NT2/D1 (cell line): Measurements from ENCODE around the gene AFF1.

Source experiments
- DNase-seq: peaks from one replicate; pipeline ENCODE4 v3.0.0-alpha.2; 2011; ENCODE audit warnings: low read depth, low spot score
- H3K27me3 ChIP-seq: 2 replicates; pipeline ENCODE4 v1.6.0; 2011; ENCODE audit warnings: mild to moderate bottlenecking; ENCODE audit not compliant: insufficient read length, insufficient read depth
- H3K36me3 ChIP-seq: 2 replicates; pipeline ENCODE4 v1.6.1; 2011; ENCODE audit warnings: mild to moderate bottlenecking, low read length, mixed read lengths; ENCODE audit not compliant: insufficient read depth, insufficient read length
- H3K4me1 ChIP-seq: 2 replicates; pipeline ENCODE4 v1.5.1; 2011; ENCODE audit not compliant: insufficient read depth, insufficient read length
- H3K4me3 ChIP-seq: 2 replicates; pipeline ENCODE4 v1.5.1; 2011; ENCODE audit warnings: low read depth; ENCODE audit not compliant: insufficient read length
- H3K9ac ChIP-seq: 2 replicates; pipeline ENCODE4 v1.6.0; 2011; ENCODE audit warnings: low read depth; ENCODE audit not compliant: insufficient read length
- H3K9me3 ChIP-seq: 2 replicates; pipeline ENCODE4 v1.5.1; 2011; ENCODE audit warnings: mild to moderate bottlenecking, low read length; ENCODE audit not compliant: insufficient read depth
- SUZ12 ChIP-seq: IDR thresholded peaks from 2 replicates; pipeline ENCODE4 v1.6.1; 2011; ENCODE audit not compliant: insufficient read length, insufficient read depth; ENCODE audit errors: extremely low read depth
- YY1 ChIP-seq: IDR thresholded peaks from 2 replicates; pipeline ENCODE4 v1.6.1; 2011; ENCODE audit not compliant: insufficient read length, insufficient read depth
- ZNF274 ChIP-seq: IDR thresholded peaks from 2 replicates; pipeline ENCODE4 v1.6.1; 2011; ENCODE audit warnings: mild to moderate bottlenecking, low read depth, low read length

AFF1 gene

DNA sequence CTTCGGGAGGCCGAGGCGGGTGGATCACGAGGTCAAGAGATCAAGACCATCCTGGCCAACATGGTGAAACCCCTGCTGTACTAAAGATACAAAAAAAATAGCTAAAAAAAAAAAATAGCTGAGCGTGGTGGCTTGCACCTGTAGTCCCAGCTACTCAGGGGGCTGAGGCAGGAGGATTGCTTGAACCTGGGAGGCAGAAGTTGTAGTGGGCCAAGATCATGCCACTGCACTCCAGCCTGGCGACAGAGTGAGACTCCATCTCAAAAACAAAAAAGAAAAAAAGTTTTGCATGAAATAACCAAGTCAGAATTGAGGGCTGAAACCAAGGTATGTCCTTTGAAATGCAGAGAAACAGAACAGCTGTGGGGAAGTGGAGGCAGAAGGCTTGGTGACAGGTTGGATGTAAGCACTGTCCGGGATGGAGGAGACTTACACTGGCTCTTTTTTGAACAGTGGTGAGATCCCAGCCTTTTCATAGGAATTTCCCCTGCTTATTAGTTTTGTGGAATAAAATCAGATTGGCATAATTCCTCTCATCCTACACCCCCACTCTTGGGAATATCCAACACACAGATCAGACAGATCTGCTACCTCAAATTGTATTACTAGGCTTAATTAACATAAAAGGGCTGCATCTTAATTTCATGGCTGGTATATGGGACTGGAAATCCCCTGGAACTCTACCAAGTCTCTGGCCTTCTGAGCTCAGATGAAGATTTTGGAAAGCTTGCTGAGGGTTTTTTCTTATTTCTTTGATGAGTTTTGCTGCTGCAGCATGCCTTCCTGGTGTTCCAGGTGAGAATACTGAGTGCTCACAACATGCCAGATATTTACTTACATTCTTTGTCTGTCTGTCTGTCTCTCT lies 23.8 kb upstream of the AFF1 start:
- H3K36me3 ChIP-seq, result no peaks in the 10 kb centered on the region
- H3K9me3 ChIP-seq, result no peaks in the 10 kb centered on the region
- no peaks in the 10 kb centered on the region for H3K4me1 ChIP-seq
- H3K9ac ChIP-seq, result no peak overlapping the region
- H3K27me3 ChIP-seq, result no peaks in the 10 kb centered on the region
- H3K4me3 ChIP-seq, result no peak overlapping the region
- DNase-seq, result no peak
- no peak for TF ChIP-seq YY1
- TF ChIP-seq SUZ12, result no peak

GRCh38 chr4:86916392-86916791 lies 18.4 kb upstream of the AFF1 start:
- no peak for DNase-seq
- Histone ChIP-seq H3K9ac (no peak overlapping the region), H3K27me3 (no peaks in the 10 kb centered on the region), H3K4me1 (no peaks in the 10 kb centered on the region), H3K9me3 (no peaks in the 10 kb centered on the region), H3K36me3 (no peaks in the 10 kb centered on the region), H3K4me3 (no peak overlapping the region)
- TF ChIP-seq YY1 (no peak), ZNF274 (no peak), SUZ12 (no peak)

GRCh38 chr4:86917212-86918039 lies 17.4 kb upstream of the AFF1 start:
- Histone ChIP-seq H3K4me3 (no peak overlapping the region), H3K4me1 (no peaks in the 10 kb centered on the region), H3K27me3 (no peaks in the 10 kb centered on the region), H3K9ac (no peak overlapping the region), H3K36me3 (no peaks in the 10 kb centered on the region), H3K9me3 (no peaks in the 10 kb centered on the region)
- no peak for DNase-seq
- TF ChIP-seq ZNF274, result no peak
- TF ChIP-seq SUZ12, result no peak
- no peak for TF ChIP-seq YY1

GRCh38 chr4:86918539-86919072 lies 16.2 kb upstream of the AFF1 start:
- Histone ChIP-seq H3K9me3 (no peaks in the 10 kb centered on the region), H3K4me3 (no peak overlapping the region), H3K36me3 (no peaks in the 10 kb centered on the region), H3K9ac (no peak overlapping the region), H3K4me1 (no peaks in the 10 kb centered on the region), H3K27me3 (no peaks in the 10 kb centered on the region)
- TF ChIP-seq ZNF274 (no peak), SUZ12 (no peak), YY1 (no peak)
- no peak for DNase-seq

DNA sequence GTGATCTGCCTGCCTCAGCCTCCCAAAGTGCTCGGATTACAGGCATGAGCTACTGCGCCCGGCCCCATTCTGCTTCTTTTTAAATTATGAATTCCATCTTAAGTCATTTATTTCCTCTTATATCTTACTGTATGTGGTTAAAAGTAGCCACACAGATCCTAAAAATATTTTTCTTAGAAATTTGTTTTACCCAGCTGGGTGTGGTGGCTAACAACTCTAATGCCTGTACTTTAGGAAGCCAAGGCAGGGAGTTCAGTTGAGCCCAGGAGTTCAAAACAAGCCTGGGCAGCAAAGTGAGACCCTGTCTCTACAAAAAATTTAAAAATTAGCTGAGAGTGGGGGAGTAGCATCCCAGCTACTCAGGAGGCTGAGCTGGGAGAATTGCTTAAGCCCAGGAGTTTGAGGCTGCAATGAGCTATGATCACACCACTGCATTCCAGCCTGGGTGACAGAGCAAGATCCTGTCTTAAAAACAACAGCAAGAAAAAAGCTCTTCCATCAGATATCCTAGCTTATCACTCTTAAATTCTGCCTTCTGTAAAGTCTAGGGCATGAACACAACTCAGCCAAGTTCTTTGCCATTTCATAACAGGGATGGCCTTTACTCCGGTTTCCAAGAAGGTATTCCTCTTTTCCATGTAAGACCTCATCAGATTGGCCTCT lies 15.1 kb upstream of the AFF1 start:
- H3K36me3 ChIP-seq, result no peaks in the 10 kb centered on the region
- H3K9ac ChIP-seq, result no peak overlapping the region
- no peak for TF ChIP-seq ZNF274
- H3K9me3 ChIP-seq, result no peaks in the 10 kb centered on the region
- no peak for DNase-seq
- H3K4me3 ChIP-seq, result no peak overlapping the region
- H3K27me3 ChIP-seq, result no peaks in the 10 kb centered on the region
- H3K4me1 ChIP-seq, result no peaks in the 10 kb centered on the region

DNA sequence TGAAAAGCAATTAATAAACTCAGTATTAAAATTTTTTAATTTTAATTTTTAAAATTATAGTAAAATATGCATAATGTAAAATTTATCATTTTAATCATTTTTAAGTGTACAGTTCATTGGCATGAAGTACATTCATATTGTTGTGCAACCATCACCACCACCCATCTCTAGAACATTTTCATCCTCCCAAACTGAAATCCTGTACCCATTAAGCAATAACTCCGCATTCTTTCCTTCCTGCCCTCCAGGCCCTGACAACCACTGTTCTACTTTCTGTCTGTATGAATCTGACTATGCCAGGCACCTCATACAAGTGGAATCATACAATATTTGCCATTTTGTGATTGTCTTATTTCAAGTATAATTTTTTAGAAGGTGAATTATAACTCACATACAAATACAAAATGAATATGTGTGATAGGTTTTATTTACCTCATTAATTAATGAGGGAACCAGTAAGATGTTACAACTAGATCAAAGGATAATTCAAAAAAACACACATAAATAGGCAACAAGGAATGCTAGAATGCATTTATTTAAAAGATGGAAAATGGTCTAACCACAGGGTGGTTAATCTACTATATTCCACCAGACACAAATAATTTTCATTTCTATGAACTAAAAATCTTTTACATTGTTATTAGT lies 13.1 kb upstream of the AFF1 start:
- TF ChIP-seq SUZ12, result no peak
- no peak for TF ChIP-seq ZNF274
- TF ChIP-seq YY1, result no peak
- H3K9me3 ChIP-seq, result no peaks in the 10 kb centered on the region
- H3K4me3 ChIP-seq, result no peak overlapping the region
- DNase-seq, result no peak
- no peaks in the 10 kb centered on the region for H3K36me3 ChIP-seq
- H3K27me3 ChIP-seq, result no peaks in the 10 kb centered on the region
- no peaks in the 10 kb centered on the region for H3K4me1 ChIP-seq
- no peak overlapping the region for H3K9ac ChIP-seq

DNA sequence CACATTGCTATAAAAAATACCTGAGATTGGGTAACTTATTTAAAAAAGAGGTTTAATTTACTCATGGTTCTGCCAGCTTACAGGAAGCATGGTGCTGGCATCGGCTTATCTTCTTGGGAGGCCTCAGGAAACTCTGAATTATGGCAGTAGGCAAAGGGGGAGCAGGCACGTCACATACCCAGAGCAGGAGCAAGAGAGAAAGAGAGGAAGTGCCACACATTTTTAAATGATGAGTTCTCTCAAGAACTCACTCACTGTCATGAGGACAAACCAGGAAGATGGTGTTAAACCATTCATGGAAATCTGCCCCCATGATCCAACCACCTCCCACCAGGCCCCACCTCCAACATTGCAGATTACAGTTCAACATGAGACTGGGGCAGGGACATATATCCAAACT lies 10.0 kb upstream of the AFF1 start:
- H3K9me3 ChIP-seq, result no peaks in the 10 kb centered on the region
- TF ChIP-seq ZNF274, result no peak
- H3K9ac ChIP-seq, result no peak overlapping the region
- H3K27me3 ChIP-seq, result no peaks in the 10 kb centered on the region
- H3K4me3 ChIP-seq, result no peak overlapping the region
- H3K36me3 ChIP-seq, result no peaks in the 10 kb centered on the region
- no peaks in the 10 kb centered on the region for H3K4me1 ChIP-seq
- no peak for DNase-seq
